Sigmoid colon (tissue), 7 donors: ENCODE results near the gene CFAP91. TPM values are rescaled to one million over a fixed set of nuclear protein-coding genes. Genes with fewer than 3 reads are reported as not detected.
"Not testable (repeated sequence)": the region's sequence is repeated elsewhere in the genome, so short reads cannot be mapped to it uniquely, and the experiment has no call there.

Experiments
- DNase-seq: peaks from one replicate; pipeline ENCODE4 v3.0.0-alpha.2; 2019
- H3K27ac ChIP-seq, 4 donors: fragments of 200-600 bp; sonication (generic); one replicate each; pipeline ENCODE4 v1.5.1; 2016 to 2019; ENCODE audit warnings: mild to moderate bottlenecking in 1 of 4
- H3K27me3 ChIP-seq, 3 donors: fragments of 200-600 bp; sonication (generic); one replicate each; pipeline ENCODE4 v1.5.1; 2019; ENCODE audit warnings: mild to moderate bottlenecking in 1 of 3
- H3K36me3 ChIP-seq, 4 donors: fragments of 200-600 bp; sonication (generic); one replicate each; pipeline ENCODE4 v1.5.1; 2016 to 2019
- H3K4me1 ChIP-seq, 4 donors: fragments of 200-600 bp; sonication (generic); one replicate each; pipeline ENCODE4 v1.5.1; 2017 to 2019
- H3K4me3 ChIP-seq, 4 donors: fragments of 200-600 bp; sonication (generic); one replicate each; pipeline ENCODE4 v1.5.1; 2017 to 2019; ENCODE audit warnings: mild to moderate bottlenecking in 2 of 4, moderate library complexity in 1 of 4
- H3K9me3 ChIP-seq, 4 donors: fragments of 200-600 bp in 3 of 4; sonication (generic) in 3 of 4; one replicate each; pipeline versions ENCODE4 v1.5.1 to v1.6.1; 2013 to 2019
- EP300 ChIP-seq, 4 donors: sonication (generic); formaldehyde crosslinking; IDR thresholded peaks; one replicate each; pipeline ENCODE4 v1.6.1; 2017; ENCODE audit warnings: antibody characterized with exemption in 4 of 4
- POLR2A ChIP-seq, 2 donors: fragments of 450-650 bp; IDR thresholded peaks; one replicate each; pipeline ENCODE4 v1.6.1; 2016; ENCODE audit warnings: antibody characterized with exemption in 2 of 2, mild to moderate bottlenecking in 2 of 2, moderate library complexity in 2 of 2
- POLR2AphosphoS5 ChIP-seq, 4 donors: sonication (generic); formaldehyde crosslinking; IDR thresholded peaks; one replicate each; pipeline ENCODE4 v1.6.1; 2017; ENCODE audit warnings: antibody characterized with exemption in 4 of 4
- WGBS, 2 donors: extraction: QIAGEN DNeasy Blood & Tissue Kit; methylation state at CpG; one replicate each; pipeline ENCODE4 v1.1.7; 2013; 5-methylcytosine and 5-hydroxymethylcytosine counted together
- intact Hi-C: fragments of 100-400 bp; cut with DNase I; formaldehyde crosslinking; loops from one replicate; pipeline ENCODE4 v1.15.1; 2023
- polyA plus RNA-seq, 3 donors: library from polyadenylated mRNA; stranded (reverse); fragments of 200-250 nt; gene quantifications; one replicate each; pipeline ENCODE4 v1.2.3, GENCODE V29; 2013
- total RNA-seq, 4 donors: library from RNA; depleted of rRNA; stranded (reverse); fragments of >200 nt; gene quantifications; one replicate each; pipeline ENCODE4 v1.1.0, GENCODE V29; 2016
- TF ChIP-seq, protein P1 (sequence below), 4 experiments: fragments of 450-650 bp in 3 of 4; fragments of 200-600 bp in 1 of 4; IDR thresholded peaks; one replicate each; pipeline ENCODE4 v1.5.1; 2016 to 2019; ENCODE audit warnings: antibody characterized with exemption in 4 of 4, mild to moderate bottlenecking in 3 of 4, moderate library complexity in 2 of 4
- donor health status: healthy with polysubstance abuse.
- donor health status: Bipolar disorder and iron deficiency.
- donor health status: healthy.

The CFAP91 gene
- total and polyA plus RNA-seq, 7 donors = 0.39 to 11.8 (median 1.4) TPM

DNA sequence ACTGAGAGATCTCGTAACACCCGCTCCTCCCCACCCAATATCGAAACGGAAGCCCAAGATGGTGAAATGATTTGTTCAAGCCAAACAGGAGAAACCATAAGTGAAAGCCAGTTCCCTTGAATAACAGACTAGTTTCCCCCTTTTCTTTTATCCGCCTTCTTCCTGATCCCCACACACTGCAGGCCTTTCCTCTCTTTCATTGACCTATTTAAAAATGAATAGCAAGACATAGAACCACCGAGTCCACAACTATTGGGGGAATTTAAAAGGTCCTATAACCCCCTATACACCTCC is 25.2 kb upstream of the CFAP91 start:
- Histone ChIP-seq H3K4me1 (peaks cover 0 to 19% (median 15%) of the 10 kb centered on the region in 4 donors), H3K4me3 (peak overlapping the region; percentile 69 to 81 (median 74)), H3K36me3 (peaks cover 0 to 23% (median 17%) of the 10 kb centered on the region in 4 donors), H3K27ac (peak overlapping the region; percentile 93 to 96 (median 96)), H3K9me3 (no peaks in the 10 kb centered on the region), H3K27me3 (no peaks in the 10 kb centered on the region)
- WGBS, 2 donors = 5% methylated on average over 6 of the region's 6 CpGs
- TF ChIP-seq EP300 (IDR thresholded peaks at IDR 0.05) (no peak), POLR2AphosphoS5 (IDR thresholded peaks at IDR 0.05) (no peak), POLR2A (IDR thresholded peaks at IDR 0.05) (no peak)
- TF ChIP-seq, protein P1, sequence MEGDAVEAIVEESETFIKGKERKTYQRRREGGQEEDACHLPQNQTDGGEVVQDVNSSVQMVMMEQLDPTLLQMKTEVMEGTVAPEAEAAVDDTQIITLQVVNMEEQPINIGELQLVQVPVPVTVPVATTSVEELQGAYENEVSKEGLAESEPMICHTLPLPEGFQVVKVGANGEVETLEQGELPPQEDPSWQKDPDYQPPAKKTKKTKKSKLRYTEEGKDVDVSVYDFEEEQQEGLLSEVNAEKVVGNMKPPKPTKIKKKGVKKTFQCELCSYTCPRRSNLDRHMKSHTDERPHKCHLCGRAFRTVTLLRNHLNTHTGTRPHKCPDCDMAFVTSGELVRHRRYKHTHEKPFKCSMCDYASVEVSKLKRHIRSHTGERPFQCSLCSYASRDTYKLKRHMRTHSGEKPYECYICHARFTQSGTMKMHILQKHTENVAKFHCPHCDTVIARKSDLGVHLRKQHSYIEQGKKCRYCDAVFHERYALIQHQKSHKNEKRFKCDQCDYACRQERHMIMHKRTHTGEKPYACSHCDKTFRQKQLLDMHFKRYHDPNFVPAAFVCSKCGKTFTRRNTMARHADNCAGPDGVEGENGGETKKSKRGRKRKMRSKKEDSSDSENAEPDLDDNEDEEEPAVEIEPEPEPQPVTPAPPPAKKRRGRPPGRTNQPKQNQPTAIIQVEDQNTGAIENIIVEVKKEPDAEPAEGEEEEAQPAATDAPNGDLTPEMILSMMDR (IDR thresholded peaks at IDR 0.05) = no peak
- intact Hi-C loops = loop anchor here (1.0 to 10.0 kb wide), 6 partner anchors 15 to 417 kb away; partner anchors contain the start of genes ADPRH, GSK3B and TIMMDC1
- no peak for DNase-seq

DNA sequence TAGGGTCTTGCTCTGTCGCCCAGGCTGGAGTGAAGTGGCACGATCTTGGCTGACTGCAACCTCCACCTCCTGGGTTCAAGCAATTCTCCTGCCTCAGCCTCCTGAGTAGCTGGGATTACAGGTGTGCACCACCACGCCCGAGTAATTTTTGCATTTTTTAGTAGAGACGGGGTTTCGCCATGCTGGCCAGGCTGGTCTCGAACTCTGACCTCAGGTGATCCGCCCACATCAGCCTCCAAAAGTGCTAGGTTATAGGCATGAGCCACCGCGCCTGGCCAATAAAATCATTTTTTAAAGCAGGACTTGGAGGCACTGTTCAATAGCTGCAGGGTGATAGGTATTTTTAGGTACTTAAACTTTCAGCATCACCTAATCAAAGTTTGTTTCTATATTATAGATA is 24.6 kb upstream of the CFAP91 start:
- DNase-seq, H3K4me3 ChIP-seq, H3K9me3 ChIP-seq, H3K27me3 ChIP-seq, H3K27ac ChIP-seq: not testable (repeated sequence)
- H3K36me3 ChIP-seq = peaks cover 0 to 17% (median 12%) of the 10 kb centered on the region in 4 donors
- H3K4me1 ChIP-seq = peaks cover 0 to 19% (median 15%) of the 10 kb centered on the region in 4 donors
- intact Hi-C loops = loop anchor here (5.0 to 10.0 kb wide), 3 partner anchors 41 to 417 kb away; partner anchors contain the start of gene GSK3B
- WGBS, 2 donors = 95 to 97% methylated on average over 10 of the region's 10 CpGs

DNA sequence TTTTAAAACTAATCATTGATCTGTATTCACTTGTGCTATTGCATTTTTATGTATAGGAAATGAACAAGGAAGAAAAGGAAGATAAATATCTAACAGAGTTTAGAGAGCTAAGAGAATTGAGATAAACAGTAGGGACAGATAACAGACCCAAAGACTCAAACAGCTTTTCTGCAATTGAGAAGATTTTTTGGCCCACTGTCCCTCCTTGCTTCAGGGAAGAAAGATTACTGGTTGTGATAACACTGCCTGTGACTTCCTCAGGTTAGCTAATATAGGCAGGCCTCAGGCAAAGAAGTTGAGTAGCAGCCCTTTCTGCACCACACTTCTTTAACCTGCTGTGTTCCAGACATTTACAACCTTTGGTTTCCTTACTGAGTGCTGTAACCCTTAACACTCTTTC is 22.9 kb upstream of the CFAP91 start:
- TF ChIP-seq EP300 (IDR thresholded peaks at IDR 0.05) = no peak
- TF ChIP-seq, protein P1 (IDR thresholded peaks at IDR 0.05) = no peak
- TF ChIP-seq POLR2AphosphoS5 (IDR thresholded peaks at IDR 0.05) = no peak
- TF ChIP-seq POLR2A (IDR thresholded peaks at IDR 0.05) = no peak
- no peak for DNase-seq
- H3K4me3 ChIP-seq = no peak overlapping the region
- intact Hi-C loops = loop anchor here (2.0 to 10.0 kb wide), 4 partner anchors 43 to 415 kb away; partner anchors contain the start of genes GSK3B and POGLUT1
- peaks cover 0 to under 1% (median 0%) of the 10 kb centered on the region in 4 donors for H3K36me3 ChIP-seq
- no peak overlapping the region for H3K27ac ChIP-seq
- H3K4me1 ChIP-seq = peaks cover 0 to 19% (median 15%) of the 10 kb centered on the region in 4 donors
- no peaks in the 10 kb centered on the region for H3K27me3 ChIP-seq
- no peaks in the 10 kb centered on the region for H3K9me3 ChIP-seq

DNA sequence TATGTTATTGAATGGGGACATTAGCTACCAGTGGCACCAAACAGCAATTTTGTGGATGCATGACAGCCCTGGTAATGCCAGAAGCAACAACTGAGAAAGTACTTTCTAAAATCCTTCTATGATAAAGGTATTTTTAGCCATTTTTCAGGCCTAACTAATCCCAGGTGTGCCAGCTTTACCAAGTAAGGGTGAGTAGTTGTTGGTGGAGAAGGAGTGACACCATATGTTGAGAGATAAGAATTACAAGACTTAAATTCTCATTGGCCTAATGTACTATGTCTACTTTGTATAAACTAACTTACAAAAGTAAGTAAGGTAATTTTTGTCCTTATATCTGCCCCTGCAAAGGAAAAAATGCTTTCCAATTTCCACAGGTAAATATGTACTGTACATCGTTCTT is 21.5 kb upstream of the CFAP91 start:
- intact Hi-C loops = loop anchor here (2.0 kb wide), 1 partner anchor 212 kb away; the partner anchor contains the start of gene POGLUT1
- 13 to 61% methylated on average over 1 of the region's 1 CpG for WGBS, 2 donors
- Histone ChIP-seq H3K4me3 (no peak overlapping the region), H3K36me3 (no peaks in the 10 kb centered on the region), H3K27ac (no peak overlapping the region), H3K4me1 (peaks cover 0 to 8% (median 3%) of the 10 kb centered on the region in 4 donors), H3K27me3 (no peaks in the 10 kb centered on the region), H3K9me3 (no peaks in the 10 kb centered on the region)
- DNase-seq = no peak
- TF ChIP-seq EP300 (IDR thresholded peaks at IDR 0.05) (no peak), POLR2AphosphoS5 (IDR thresholded peaks at IDR 0.05) (no peak), POLR2A (IDR thresholded peaks at IDR 0.05) (no peak)
- TF ChIP-seq, protein P1 (IDR thresholded peaks at IDR 0.05) = peak in 3 of 4 experiments; percentile 12 to 50 (median 12)

DNA sequence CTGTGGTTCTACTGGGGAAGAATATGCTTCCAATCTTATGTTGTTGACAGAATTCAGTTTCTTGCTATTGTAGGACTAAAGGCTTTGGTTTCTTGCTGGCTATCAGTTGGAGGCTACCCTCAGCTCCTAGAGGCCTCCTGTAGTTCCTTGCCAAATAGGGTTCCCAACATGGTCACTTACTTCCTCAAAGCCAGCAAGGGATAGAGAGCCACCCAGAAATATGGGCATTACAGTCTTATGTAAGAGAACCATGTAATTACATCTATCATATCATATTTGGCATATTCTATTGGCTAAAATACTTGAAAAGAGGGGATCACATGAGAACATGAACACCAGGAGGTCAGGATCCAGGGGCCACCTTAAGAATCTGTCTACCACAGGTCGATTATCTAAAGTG is 19.4 kb upstream of the CFAP91 start:
- intact Hi-C loops = no loop called here
- TF ChIP-seq, protein P1 (IDR thresholded peaks at IDR 0.05) = no peak
- no peak for TF ChIP-seq EP300 (IDR thresholded peaks at IDR 0.05)
- Histone ChIP-seq H3K27me3 (no peaks in the 10 kb centered on the region), H3K4me3 (no peak overlapping the region), H3K4me1 (no peaks in the 10 kb centered on the region), H3K36me3 (no peaks in the 10 kb centered on the region), H3K27ac (no peak overlapping the region), H3K9me3 (no peaks in the 10 kb centered on the region)
- WGBS, 2 donors = 23 to 43% methylated on average over 1 of the region's 1 CpG
- DNase-seq = no peak
